Measurements from ENCODE around the gene RAB17. TPM values are rescaled to one million over a fixed set of nuclear protein-coding genes. Genes with fewer than 3 reads are reported as not detected.

Gene RAB17
- total and polyA plus RNA-seq, 2 of the 8 experiments (the other 6 are each of a cell fraction or from before 2014, with no cell fraction given): 42.6 to 83.4 TPM

DNA sequence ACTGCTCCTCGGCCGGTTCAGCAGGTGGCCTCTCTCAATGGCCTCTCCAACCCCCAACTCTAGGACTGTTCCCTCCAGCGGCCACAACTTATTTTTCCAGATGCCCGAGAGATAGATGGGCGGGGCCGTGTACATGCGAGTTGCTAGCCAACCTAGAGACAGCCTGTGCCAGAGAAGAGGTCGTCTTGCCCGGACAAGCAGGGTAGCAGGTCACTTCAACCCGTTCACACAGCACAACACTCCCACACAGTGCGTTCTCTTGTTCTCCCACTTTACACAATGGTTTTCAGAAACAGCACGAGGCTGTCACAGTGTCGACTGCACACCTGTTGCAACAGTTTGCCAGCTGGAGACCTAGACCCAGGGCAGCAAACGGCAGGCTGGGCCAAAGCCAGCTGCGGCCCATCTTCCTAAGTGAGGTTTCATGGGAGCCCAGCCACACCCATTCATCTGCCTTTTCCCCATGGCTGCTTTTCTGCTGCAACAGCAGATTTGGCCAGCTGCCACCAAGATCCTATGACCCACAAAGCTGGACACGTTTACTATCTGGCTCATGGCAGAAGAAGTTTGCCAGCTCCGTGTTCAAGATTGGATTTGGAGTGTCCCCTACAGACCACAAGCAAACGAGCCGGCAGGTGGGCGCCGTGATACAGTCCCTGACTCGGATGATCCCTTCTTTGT is 31.4 kb downstream of the RAB17 start (continued):
- TF ChIP-seq, protein P1, sequence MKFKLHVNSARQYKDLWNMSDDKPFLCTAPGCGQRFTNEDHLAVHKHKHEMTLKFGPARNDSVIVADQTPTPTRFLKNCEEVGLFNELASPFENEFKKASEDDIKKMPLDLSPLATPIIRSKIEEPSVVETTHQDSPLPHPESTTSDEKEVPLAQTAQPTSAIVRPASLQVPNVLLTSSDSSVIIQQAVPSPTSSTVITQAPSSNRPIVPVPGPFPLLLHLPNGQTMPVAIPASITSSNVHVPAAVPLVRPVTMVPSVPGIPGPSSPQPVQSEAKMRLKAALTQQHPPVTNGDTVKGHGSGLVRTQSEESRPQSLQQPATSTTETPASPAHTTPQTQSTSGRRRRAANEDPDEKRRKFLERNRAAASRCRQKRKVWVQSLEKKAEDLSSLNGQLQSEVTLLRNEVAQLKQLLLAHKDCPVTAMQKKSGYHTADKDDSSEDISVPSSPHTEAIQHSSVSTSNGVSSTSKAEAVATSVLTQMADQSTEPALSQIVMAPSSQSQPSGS (IDR thresholded peaks at IDR 0.05; ENCODE audit: low read length): no peak
- no peak for TF ChIP-seq EZH2 (IDR thresholded peaks at IDR 0.05; ENCODE audit: low read depth, low read length, severe bottlenecking)
- no peak for TF ChIP-seq HDAC6 (IDR thresholded peaks at IDR 0.05; ENCODE audit: low read depth, low read length)
- TF ChIP-seq, protein P2, sequence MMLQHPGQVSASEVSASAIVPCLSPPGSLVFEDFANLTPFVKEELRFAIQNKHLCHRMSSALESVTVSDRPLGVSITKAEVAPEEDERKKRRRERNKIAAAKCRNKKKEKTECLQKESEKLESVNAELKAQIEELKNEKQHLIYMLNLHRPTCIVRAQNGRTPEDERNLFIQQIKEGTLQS (IDR thresholded peaks at IDR 0.05; ENCODE audit: insufficient read depth, low read depth, low read length): no peak
- no peak for TF ChIP-seq SIX5 (IDR thresholded peaks at IDR 0.05; ENCODE audit: low read depth, low read length)
- TF ChIP-seq KDM4A (IDR thresholded peaks at IDR 0.05; ENCODE audit: low read depth, low read length, severe bottlenecking): no peak
- no peak for TF ChIP-seq RFX5 (IDR thresholded peaks at IDR 0.05; ENCODE audit: borderline replicate concordance, low read depth, low read length)
- no peak for TF ChIP-seq EGR1 (IDR thresholded peaks at IDR 0.05; ENCODE audit: borderline replicate concordance, low read depth, low read length)

Measured in H1 (cell line).